CD4-positive, alpha-beta T cell treated with Interleukin-17A for 1 hour (primary cell): ENCODE data around the gene USP54.

ENCODE experiments used
- DNase-seq: peaks from one replicate; pipeline ENCODE4 v3.0.0-alpha.2; 2020

The USP54 gene

GRCh38 chr10:73465978-73466726, 125.0 kb downstream of the USP54 start:
- DNase-seq, result no peak

GRCh38 chr10:73460897-73461296, 130.2 kb downstream of the USP54 start:
- DNase-seq, result no peak

DNA sequence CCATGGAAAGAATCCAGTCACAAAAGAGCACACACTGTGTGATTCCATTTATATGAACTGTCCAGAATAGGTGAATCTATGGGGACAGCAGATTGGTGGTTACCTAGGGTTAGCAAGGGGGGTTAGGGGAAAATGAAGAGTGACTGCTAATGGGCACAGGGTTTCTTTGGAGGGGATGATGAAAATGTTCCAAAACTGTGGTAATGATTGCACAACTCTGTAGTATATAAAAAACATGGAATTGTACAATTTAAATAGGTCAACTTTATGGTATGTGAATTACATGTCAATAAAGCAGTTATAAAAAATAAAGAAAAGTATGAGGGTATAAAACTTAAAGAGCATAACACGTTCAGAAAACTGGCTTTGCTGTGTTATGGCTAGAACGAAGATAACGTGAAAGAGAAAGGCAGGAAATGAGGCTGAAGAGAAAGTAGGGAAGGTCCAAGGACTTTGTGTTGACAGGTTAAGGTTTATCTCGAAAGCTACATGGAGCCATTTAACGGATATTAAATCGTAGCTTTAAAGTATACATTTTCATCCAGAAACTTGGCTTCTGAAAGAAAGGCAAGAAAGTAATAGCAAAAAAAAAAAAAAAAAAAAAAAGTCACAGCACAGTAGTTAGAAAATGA, 131.3 kb downstream of the USP54 start:
- no peak for DNase-seq

DNA sequence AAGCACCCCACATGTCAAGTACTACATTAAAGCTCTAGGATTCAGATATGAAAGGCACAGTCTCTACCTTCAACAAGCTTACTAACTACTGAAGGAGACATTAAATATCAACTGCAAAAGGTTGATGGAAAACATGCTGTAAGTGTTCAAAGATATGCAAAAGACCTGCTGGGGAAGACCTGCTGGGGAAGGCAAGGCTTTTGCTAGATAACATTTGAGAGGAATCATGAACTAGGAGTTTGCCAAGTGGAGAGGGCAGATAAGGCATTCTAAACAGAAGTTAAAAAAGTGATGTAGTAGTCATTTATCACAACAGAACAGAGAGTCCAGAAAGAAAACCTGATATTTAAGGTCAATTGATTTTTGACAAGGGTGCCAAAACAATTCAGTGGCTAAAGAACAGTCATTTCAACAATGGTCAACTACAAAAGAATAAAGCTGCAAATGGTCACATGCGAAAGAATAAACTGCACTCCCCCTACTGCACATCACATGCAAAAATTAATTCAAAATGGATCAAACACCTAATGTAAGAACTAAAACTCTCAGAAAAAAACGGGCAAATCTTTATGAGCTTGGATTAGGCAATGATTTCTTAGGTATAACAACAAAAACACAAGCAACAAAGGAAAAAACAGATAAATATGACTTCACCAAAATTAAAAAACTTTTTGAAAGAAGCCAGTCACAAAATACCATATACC, 134.8 kb downstream of the USP54 start:
- DNase-seq, result no peak

- DNase-seq, result no peak
Measured at GRCh38 chr10:73449113-73449512, 142.0 kb downstream of the USP54 start.

DNA sequence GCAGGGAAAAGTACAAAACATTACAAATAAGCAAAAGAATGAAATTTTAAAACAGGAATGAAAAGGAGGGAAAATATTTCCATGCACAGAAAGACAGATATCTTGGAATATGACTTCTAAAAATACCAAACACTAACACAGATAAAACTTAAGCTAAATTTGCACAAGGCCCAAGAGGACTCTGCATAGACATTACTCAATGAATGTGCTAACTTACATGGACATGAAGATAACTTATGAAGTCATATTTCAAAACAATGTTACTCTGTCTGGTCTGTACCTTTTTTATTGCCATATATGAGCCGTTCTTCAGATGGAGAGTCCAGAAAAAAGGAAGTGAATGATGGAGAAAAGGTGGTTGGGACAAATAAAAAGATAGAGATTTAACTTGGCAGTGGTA, 142.8 kb downstream of the USP54 start:
- no peak for DNase-seq
